Upper lobe of left lung (tissue), 6 donors: ENCODE data around the gene DNAH1. TPM values are rescaled to one million over a fixed set of nuclear protein-coding genes. Genes with fewer than 3 reads are reported as not detected.
A peak's percentile ranks its signal among the peaks of the same experiment; 100 is the strongest.

Experiments used
- ATAC-seq, 2 donors: fragments of 200-7000 bp; cut with Tn5 transposase; one replicate each; pipeline ENCODE4 v1.9.1; 2022; ENCODE audit warnings: mild to moderate bottlenecking in 2 of 2, moderate library complexity in 2 of 2; ENCODE audit not compliant: low FRiP score in 2 of 2
- DNase-seq, 2 donors: peaks; one replicate each; pipeline ENCODE4 v3.0.0-alpha.2; 2019 to 2020
- H3K27ac ChIP-seq, 4 donors: fragments of 200-600 bp; sonication (generic); one replicate each; pipeline ENCODE4 v1.5.1; 2016 to 2019
- H3K27me3 ChIP-seq, 4 donors: fragments of 200-600 bp; sonication (generic); one replicate each; pipeline ENCODE4 v1.5.1; 2017 to 2019
- H3K36me3 ChIP-seq, 4 donors: fragments of 200-600 bp; sonication (generic); one replicate each; pipeline ENCODE4 v1.5.1; 2016 to 2019
- H3K4me1 ChIP-seq, 4 donors: fragments of 200-600 bp; sonication (generic); one replicate each; pipeline ENCODE4 v1.5.1; 2018 to 2019
- H3K4me3 ChIP-seq, 4 donors: fragments of 200-600 bp; sonication (generic); one replicate each; pipeline ENCODE4 v1.5.1; 2017 to 2019; ENCODE audit warnings: mild to moderate bottlenecking in 2 of 4, moderate library complexity in 1 of 4
- H3K9me3 ChIP-seq, 4 donors: fragments of 200-600 bp; sonication (generic); one replicate each; pipeline ENCODE4 v1.5.1; 2018 to 2019
- EP300 ChIP-seq, 4 donors: sonication (generic); formaldehyde crosslinking; IDR thresholded peaks; one replicate each; pipeline ENCODE4 v1.5.1; 2017; ENCODE audit warnings: antibody characterized with exemption in 4 of 4, control low read depth in 2 of 4
- POLR2A ChIP-seq, 4 donors: fragments of 450-650 bp; IDR thresholded peaks; one replicate each; pipeline ENCODE4 v1.5.1; 2016 to 2017; ENCODE audit warnings: antibody characterized with exemption in 4 of 4, mild to moderate bottlenecking in 2 of 4
- POLR2AphosphoS5 ChIP-seq, 2 donors: sonication (generic); formaldehyde crosslinking; IDR thresholded peaks; one replicate each; pipeline ENCODE4 v1.5.1; 2017; ENCODE audit warnings: antibody characterized with exemption in 2 of 2
- WGBS, 2 donors: methylation state at CpG; one replicate each; pipeline ENCODE4 v1.1.5; 2017 to 2018; 5-methylcytosine and 5-hydroxymethylcytosine counted together
- total RNA-seq, 6 donors: library from RNA; depleted of rRNA in 4 of 6; stranded (reverse); fragments of >200 nt in 4 of 6; gene quantifications; one replicate each; pipeline versions ENCODE4 v1.1.0 to v1.2.1, GENCODE V29; 2016 to 2021
- TF ChIP-seq, protein P1 (sequence below), 6 experiments: fragments of 450-650 bp in 4 of 6; fragments of 200-600 bp in 2 of 6; sonication (generic) in 2 of 6; IDR thresholded peaks; one replicate each; pipeline ENCODE4 v1.5.1; 2016 to 2019; ENCODE audit warnings: antibody characterized with exemption in 6 of 6
- donor health status: DM: no; HTN: no; CAD: no; lungs with moderate emphysema.
- donor health status: DM: no; HTN: yes; CAD: no; lungs with severe emphysema.

The DNAH1 gene
- total RNA-seq, 6 donors from 2014 or later: 10.8 to 67.1 (median 22.4) TPM

DNA sequence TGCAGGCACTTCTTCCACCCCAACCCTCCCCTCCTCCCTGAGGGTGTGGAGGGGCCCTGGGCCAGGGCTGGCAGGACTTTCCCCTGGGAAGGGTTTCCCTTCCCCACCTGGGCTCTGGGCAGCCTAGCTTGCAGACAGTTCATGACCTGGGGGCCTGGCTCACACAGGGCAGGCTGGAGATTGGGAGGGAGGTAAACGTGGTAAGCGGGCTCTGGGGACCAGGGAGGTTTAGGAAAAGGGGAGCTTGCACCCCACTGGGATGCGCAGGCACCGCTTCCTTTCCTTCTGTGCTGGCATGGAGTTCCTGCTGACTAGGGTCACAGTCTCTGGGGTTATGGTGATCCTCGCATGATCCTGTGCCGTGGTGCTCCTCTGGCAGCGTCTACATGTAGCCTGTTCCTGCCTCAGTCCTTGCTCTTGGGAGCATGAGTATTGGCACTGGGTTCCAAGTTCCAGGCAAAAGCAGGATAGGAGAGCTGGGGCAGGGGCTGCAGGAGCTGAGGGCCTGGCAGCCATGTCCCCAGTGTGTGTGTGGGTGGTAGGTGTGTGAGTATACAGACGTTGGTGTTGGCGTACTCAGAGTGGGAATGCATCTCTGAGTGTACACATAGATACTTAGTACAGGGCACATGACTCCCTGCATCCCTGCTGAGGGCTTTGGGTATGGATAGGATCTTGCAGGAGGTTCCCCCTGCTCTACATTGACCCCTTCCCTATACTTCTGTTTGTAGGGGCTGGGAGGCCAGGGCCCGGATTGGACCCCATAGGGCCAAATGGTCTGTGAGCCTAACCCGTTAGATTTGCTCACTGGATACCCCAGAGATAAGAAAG, 21.6 kb upstream of the DNAH1 start:
- WGBS, 2 donors: 81 to 88% methylated on average over 7 to 11 of the region's 11 CpGs
- H3K27ac ChIP-seq: no peak overlapping the region
- ATAC-seq (no peak), DNase-seq (no peak)
- no peaks in the 10 kb centered on the region for H3K9me3 ChIP-seq
- no peaks in the 10 kb centered on the region for H3K27me3 ChIP-seq
- peaks cover 0 to 39% (median 22%) of the 10 kb centered on the region in 4 donors for H3K36me3 ChIP-seq
- H3K4me1 ChIP-seq: peaks cover 1 to 14% (median 13%) of the 10 kb centered on the region in 4 donors
- H3K4me3 ChIP-seq: no peak overlapping the region
- no peak for TF ChIP-seq POLR2A (IDR thresholded peaks at IDR 0.05)
- TF ChIP-seq EP300 (IDR thresholded peaks at IDR 0.05): no peak
- TF ChIP-seq, protein P1, sequence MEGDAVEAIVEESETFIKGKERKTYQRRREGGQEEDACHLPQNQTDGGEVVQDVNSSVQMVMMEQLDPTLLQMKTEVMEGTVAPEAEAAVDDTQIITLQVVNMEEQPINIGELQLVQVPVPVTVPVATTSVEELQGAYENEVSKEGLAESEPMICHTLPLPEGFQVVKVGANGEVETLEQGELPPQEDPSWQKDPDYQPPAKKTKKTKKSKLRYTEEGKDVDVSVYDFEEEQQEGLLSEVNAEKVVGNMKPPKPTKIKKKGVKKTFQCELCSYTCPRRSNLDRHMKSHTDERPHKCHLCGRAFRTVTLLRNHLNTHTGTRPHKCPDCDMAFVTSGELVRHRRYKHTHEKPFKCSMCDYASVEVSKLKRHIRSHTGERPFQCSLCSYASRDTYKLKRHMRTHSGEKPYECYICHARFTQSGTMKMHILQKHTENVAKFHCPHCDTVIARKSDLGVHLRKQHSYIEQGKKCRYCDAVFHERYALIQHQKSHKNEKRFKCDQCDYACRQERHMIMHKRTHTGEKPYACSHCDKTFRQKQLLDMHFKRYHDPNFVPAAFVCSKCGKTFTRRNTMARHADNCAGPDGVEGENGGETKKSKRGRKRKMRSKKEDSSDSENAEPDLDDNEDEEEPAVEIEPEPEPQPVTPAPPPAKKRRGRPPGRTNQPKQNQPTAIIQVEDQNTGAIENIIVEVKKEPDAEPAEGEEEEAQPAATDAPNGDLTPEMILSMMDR (IDR thresholded peaks at IDR 0.05): no peak
- TF ChIP-seq POLR2AphosphoS5 (IDR thresholded peaks at IDR 0.05): no peak

DNA sequence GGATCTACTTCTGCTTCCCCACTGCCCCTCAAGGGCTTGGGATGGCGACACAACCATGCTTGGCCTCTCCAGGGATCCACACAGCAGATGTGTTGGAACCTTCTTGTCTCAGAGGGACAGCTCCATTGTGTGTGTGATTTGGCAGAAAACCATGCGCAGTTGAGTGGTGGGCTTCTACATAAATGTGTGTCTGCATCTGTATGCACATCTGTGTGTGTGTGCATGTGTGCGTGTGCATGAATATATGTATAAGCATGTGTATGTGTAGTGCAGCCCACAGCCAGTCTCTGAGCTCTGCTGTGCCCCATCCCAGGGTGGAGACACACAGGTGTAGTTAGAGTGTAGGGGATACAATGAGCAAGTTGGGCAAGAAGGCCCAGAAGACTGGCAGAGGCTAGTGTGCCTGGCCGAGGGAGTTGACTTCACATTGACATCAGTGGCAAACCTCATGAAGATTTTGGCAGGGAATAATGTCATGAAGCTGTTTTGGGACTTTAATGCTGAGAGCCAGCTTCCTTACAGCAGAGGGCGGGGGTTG, 20.4 kb upstream of the DNAH1 start:
- H3K27ac ChIP-seq: no peak overlapping the region
- no peaks in the 10 kb centered on the region for H3K27me3 ChIP-seq
- no peaks in the 10 kb centered on the region for H3K9me3 ChIP-seq
- H3K4me3 ChIP-seq: no peak overlapping the region
- TF ChIP-seq, protein P1 (IDR thresholded peaks at IDR 0.05): no peak
- TF ChIP-seq EP300 (IDR thresholded peaks at IDR 0.05) (no peak), POLR2A (IDR thresholded peaks at IDR 0.05) (no peak), POLR2AphosphoS5 (IDR thresholded peaks at IDR 0.05) (no peak)
- H3K36me3 ChIP-seq: peaks cover 0 to 39% (median 20%) of the 10 kb centered on the region in 4 donors
- WGBS, 2 donors: 96 to 97% methylated on average over 4 to 5 of the region's 5 CpGs
- ATAC-seq (no peak), DNase-seq (no peak)
- H3K4me1 ChIP-seq: peaks cover 9 to 24% (median 22%) of the 10 kb centered on the region in 4 donors

DNA sequence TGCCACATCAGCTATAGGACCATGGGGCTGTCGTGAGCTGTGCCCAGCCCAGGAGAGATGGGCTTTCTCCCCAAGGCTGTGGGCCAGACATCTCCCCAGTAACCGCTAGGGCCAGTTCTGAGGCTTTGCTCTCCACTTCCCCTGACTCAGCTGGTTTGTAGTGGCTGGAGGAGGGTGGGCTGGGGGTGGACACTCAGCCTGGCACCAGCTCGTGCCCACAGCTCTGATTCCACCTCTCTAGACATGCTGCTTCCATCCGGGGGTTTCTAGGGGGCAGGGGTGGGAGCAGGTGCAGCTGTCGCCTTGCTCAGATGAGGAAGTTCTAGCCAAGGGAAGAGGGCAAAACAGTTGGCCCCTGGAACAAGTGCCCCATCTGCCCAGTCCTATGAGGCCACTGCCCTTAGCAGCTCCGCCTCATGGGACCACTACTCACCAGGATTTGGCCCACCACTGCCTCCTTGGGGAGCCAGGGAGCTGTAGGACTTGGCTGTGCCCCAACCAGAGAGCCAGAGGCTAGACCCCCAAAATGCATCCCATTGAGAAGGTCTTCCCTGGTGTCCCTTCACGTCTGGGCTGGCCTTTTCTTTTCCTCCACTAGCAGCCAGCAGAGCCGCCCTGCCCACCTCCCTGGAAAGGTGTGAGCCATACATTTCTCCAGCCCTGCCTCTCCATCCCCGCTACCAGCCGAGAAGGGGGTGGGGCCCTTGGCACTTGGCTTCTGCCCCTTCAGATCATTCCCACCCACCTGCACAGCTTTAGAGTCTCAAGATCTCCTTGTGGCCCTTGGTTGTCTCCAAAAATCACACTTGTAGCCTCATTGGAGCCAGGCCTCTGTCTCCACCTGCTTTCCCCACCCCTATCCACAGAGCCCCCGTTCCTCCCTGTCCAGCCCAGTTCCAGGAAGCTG, 18.6 kb upstream of the DNAH1 start:
- Histone ChIP-seq H3K36me3 (peaks cover 0 to 22% (median 7%) of the 10 kb centered on the region in 4 donors), H3K27me3 (no peaks in the 10 kb centered on the region), H3K9me3 (no peaks in the 10 kb centered on the region), H3K4me1 (peaks cover 9 to 24% (median 22%) of the 10 kb centered on the region in 4 donors), H3K4me3 (no peak overlapping the region), H3K27ac (no peak overlapping the region)
- DNase-seq (no peak), ATAC-seq (no peak)
- WGBS, 2 donors: 72 to 76% methylated on average over 6 to 11 of the region's 11 CpGs
- TF ChIP-seq, protein P1 (IDR thresholded peaks at IDR 0.05): no peak
- TF ChIP-seq POLR2AphosphoS5 (IDR thresholded peaks at IDR 0.05) (no peak), EP300 (IDR thresholded peaks at IDR 0.05) (no peak), POLR2A (IDR thresholded peaks at IDR 0.05) (no peak)

DNA sequence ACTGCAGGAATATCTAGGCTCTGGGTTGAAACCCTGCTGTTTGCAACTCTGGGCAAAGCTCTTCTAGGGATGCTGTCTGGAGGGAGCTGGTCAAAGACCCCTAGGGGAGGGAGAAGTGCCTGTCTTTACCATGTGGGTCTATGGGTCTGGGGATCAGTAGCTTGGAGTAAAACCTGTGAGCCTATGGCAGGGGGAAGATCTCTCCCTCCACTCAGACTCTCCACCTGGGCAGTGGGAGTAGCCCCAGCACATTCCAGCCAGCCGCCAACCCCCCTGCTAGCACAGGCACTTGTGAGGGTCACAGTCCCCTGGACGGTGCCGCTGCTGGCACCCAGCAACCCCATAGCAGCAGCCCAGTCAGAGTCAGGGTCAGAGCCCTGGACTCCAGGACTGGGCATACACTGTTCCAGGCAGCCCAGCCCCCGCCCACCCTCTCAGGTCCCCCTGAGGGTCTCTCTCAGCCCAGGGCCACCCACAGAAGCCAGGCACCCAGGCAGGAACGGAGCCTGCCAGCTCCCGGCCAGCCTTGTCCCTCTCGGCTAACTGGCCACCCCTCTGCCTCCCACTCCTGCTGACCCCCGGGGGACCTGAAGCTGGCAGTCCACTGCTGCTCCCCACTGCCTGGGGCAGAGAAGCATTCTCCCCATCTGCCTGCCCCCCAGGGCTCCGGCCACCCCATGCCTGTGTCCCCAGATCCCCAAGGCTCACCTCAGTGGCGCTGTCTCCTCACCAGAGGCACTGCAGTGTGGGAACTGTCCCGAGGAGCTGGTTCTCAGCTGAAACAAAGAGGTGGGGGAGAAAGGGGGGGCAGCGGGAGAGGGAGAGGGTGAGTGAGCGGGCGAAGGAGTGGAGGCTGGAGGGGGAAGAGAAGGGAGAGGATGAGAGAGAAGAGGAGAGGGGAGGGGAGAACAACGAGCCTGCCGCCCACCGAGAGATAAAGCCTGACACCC, 17.7 kb upstream of the DNAH1 start:
- WGBS, 2 donors: 36 to 37% methylated on average over 11 to 17 of the region's 17 CpGs
- H3K36me3 ChIP-seq: peaks cover 0 to 13% (median 3%) of the 10 kb centered on the region in 4 donors
- peak in 1 of 2 donors; percentile 62 for DNase-seq
- no peak overlapping the region for H3K27ac ChIP-seq
- no peaks in the 10 kb centered on the region for H3K27me3 ChIP-seq
- no peak for TF ChIP-seq POLR2A (IDR thresholded peaks at IDR 0.05)
- TF ChIP-seq POLR2AphosphoS5 (IDR thresholded peaks at IDR 0.05): no peak
- TF ChIP-seq EP300 (IDR thresholded peaks at IDR 0.05): no peak
- TF ChIP-seq, protein P1 (IDR thresholded peaks at IDR 0.05): no peak
- no peak overlapping the region for H3K4me3 ChIP-seq
- peaks cover 9 to 24% (median 22%) of the 10 kb centered on the region in 4 donors for H3K4me1 ChIP-seq
- no peaks in the 10 kb centered on the region for H3K9me3 ChIP-seq
- no peak for ATAC-seq
